Hepatocyte (in vitro differentiated cells): ENCODE measurements around the gene RTP3. TPM values are rescaled to one million over a fixed set of nuclear protein-coding genes. Genes with fewer than 3 reads are reported as not detected.

Experiments used
- DNase-seq: peaks from one replicate; pipeline ENCODE4 v3.0.0-alpha.2; 2016; ENCODE audit warnings: low spot score
- H2AFZ ChIP-seq: fragments of 200-600 bp; sonication (generic); 2 replicates; pipeline ENCODE4 v1.6.0; 2016; ENCODE audit warnings: antibody characterized with exemption, mild to moderate bottlenecking
- H3K27ac ChIP-seq: fragments of 200-600 bp; sonication (generic); 2 replicates; pipeline ENCODE4 v1.5.1; 2016; ENCODE audit warnings: mild to moderate bottlenecking
- H3K27me3 ChIP-seq: fragments of 200-600 bp; sonication (generic); 2 replicates; pipeline ENCODE4 v1.6.1; 2016
- H3K36me3 ChIP-seq: fragments of 200-600 bp; sonication (generic); replicated peaks from 2 replicates; pipeline ENCODE4 v1.5.1; 2016; ENCODE audit warnings: low read depth; ENCODE audit not compliant: insufficient read depth
- H3K4me1 ChIP-seq: fragments of 200-600 bp; sonication (generic); 2 replicates; pipeline ENCODE4 v1.5.1; 2016; ENCODE audit warnings: mild to moderate bottlenecking, moderate library complexity; ENCODE audit not compliant: insufficient read depth
- H3K4me2 ChIP-seq: fragments of 200-600 bp; sonication (generic); 2 replicates; pipeline ENCODE4 v1.6.0; 2016
- H3K4me3 ChIP-seq: fragments of 200-600 bp; sonication (generic); 2 replicates; pipeline ENCODE4 v1.5.1; 2016; ENCODE audit warnings: mild to moderate bottlenecking
- H3K79me2 ChIP-seq: fragments of 200-600 bp; sonication (generic); 2 replicates; pipeline ENCODE4 v1.6.0; 2017; ENCODE audit warnings: mild to moderate bottlenecking
- H3K9me2 ChIP-seq: fragments of 200-600 bp; sonication (generic); replicated peaks from 2 replicates; pipeline ENCODE4 v1.6.0; 2017; ENCODE audit warnings: mild to moderate bottlenecking; ENCODE audit not compliant: insufficient read depth
- H3K9me3 ChIP-seq: fragments of 200-600 bp; sonication (generic); 2 replicates; pipeline ENCODE4 v1.5.1; 2016; ENCODE audit warnings: low read depth, mild to moderate bottlenecking
- H4K20me1 ChIP-seq: fragments of 200-600 bp; sonication (generic); 2 replicates; pipeline ENCODE4 v1.6.0; 2016; ENCODE audit warnings: mild to moderate bottlenecking; ENCODE audit not compliant: insufficient read depth, poor library complexity, severe bottlenecking
- EZH2 ChIP-seq: fragments of 200-600 bp; sonication (generic); IDR thresholded peaks from 2 replicates; pipeline ENCODE4 v1.6.1; 2016; ENCODE audit warnings: antibody characterized with exemption, mild to moderate bottlenecking, borderline replicate concordance
- EZH2phosphoT487 ChIP-seq: fragments of 200-600 bp; sonication (generic); IDR thresholded peaks from one replicate; pipeline ENCODE4 v1.6.1; 2018; ENCODE audit warnings: antibody characterized with exemption, mild to moderate bottlenecking, low read depth, moderate library complexity; ENCODE audit not compliant: unreplicated experiment, severe bottlenecking
- WGBS: methylation state at CpG from one replicate; pipeline ENCODE4 v1.1.6; 2016; ENCODE audit warnings: low lambda C conversion rate; ENCODE audit errors: missing lambda C conversion rate; 5-methylcytosine and 5-hydroxymethylcytosine counted together
- polyA plus RNA-seq: library from polyadenylated mRNA; unstranded; fragments of >200 nt; fragmentation: Nextera tagmentation; extraction: Ambion mirVana; gene quantifications from 2 replicates; pipeline ENCODE4 v1.2.1, GENCODE V29; 2016
- total RNA-seq: library from RNA; depleted of rRNA; stranded (reverse); fragments of >200 nt; gene quantifications from 2 replicates; pipeline ENCODE4 v1.2.3, GENCODE V29; 2014
- TF ChIP-seq, protein P1 (sequence below): fragments of 200-600 bp; sonication (generic); IDR thresholded peaks from 2 replicates; pipeline ENCODE4 v1.5.1; 2016; ENCODE audit warnings: antibody characterized with exemption, mild to moderate bottlenecking; ENCODE audit not compliant: poor library complexity

RTP3 gene
- total and polyA plus RNA-seq, 2 experiments from 2014 or later = 1.8 to 2.0 TPM

- Histone ChIP-seq H3K4me1 (no peaks in the 10 kb centered on the region), H3K27me3 (peaks cover 6% of the 10 kb centered on the region), H3K4me3 (no peak overlapping the region), H3K79me2 (no peaks in the 10 kb centered on the region), H3K4me2 (no peak overlapping the region), H3K36me3 (no peaks in the 10 kb centered on the region), H2AFZ (no peak overlapping the region), H3K9me2 (no peaks in the 10 kb centered on the region), H4K20me1 (no peaks in the 10 kb centered on the region), H3K27ac (no peak overlapping the region), H3K9me3 (no peaks in the 10 kb centered on the region)
- 66% methylated on average over 3 of the region's 3 CpGs for WGBS
- no peak for TF ChIP-seq EZH2
- TF ChIP-seq, protein P1, sequence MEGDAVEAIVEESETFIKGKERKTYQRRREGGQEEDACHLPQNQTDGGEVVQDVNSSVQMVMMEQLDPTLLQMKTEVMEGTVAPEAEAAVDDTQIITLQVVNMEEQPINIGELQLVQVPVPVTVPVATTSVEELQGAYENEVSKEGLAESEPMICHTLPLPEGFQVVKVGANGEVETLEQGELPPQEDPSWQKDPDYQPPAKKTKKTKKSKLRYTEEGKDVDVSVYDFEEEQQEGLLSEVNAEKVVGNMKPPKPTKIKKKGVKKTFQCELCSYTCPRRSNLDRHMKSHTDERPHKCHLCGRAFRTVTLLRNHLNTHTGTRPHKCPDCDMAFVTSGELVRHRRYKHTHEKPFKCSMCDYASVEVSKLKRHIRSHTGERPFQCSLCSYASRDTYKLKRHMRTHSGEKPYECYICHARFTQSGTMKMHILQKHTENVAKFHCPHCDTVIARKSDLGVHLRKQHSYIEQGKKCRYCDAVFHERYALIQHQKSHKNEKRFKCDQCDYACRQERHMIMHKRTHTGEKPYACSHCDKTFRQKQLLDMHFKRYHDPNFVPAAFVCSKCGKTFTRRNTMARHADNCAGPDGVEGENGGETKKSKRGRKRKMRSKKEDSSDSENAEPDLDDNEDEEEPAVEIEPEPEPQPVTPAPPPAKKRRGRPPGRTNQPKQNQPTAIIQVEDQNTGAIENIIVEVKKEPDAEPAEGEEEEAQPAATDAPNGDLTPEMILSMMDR = no peak
- no peak for TF ChIP-seq EZH2phosphoT487
- no peak for DNase-seq
Measured at GRCh38 chr3:46462111-46462510, 35.7 kb upstream of the RTP3 start.

DNA sequence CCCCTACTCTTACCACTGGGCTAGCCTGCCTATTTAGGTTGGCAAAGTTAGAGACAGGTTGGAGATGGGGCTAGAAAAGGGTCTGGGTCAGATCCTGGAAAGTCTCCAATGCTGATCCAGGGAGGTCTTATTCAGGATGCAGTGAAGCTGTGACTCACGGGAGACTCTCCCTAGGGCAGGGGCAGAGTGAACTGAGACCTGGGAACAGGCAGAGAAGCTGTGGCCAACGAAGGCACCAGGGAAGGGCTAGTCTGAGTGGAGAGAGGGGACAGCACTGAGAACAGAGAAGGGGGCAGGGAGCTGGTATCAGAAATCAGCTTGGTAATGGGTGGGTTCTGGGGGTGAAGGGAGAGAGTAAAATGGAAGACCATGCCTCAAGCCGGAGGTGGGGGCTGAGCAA, 35.3 kb upstream of the RTP3 start:
- DNase-seq = no peak
- Histone ChIP-seq H3K9me3 (no peaks in the 10 kb centered on the region), H3K27ac (no peak overlapping the region), H3K4me1 (no peaks in the 10 kb centered on the region), H3K4me3 (no peak overlapping the region), H3K79me2 (no peaks in the 10 kb centered on the region), H2AFZ (no peak overlapping the region), H3K27me3 (peaks cover 6% of the 10 kb centered on the region), H3K4me2 (no peak overlapping the region), H4K20me1 (no peaks in the 10 kb centered on the region), H3K9me2 (no peaks in the 10 kb centered on the region), H3K36me3 (no peaks in the 10 kb centered on the region)
- WGBS = 72% methylated on average over 3 of the region's 3 CpGs
- TF ChIP-seq EZH2phosphoT487 = no peak
- TF ChIP-seq EZH2 = no peak
- TF ChIP-seq, protein P1 = no peak

- Histone ChIP-seq H3K4me3 (no peak overlapping the region), H3K36me3 (no peaks in the 10 kb centered on the region), H3K27me3 (peaks cover 6% of the 10 kb centered on the region), H3K9me2 (no peaks in the 10 kb centered on the region), H3K79me2 (no peaks in the 10 kb centered on the region), H3K4me1 (no peaks in the 10 kb centered on the region), H2AFZ (no peak overlapping the region), H3K27ac (no peak overlapping the region), H4K20me1 (no peaks in the 10 kb centered on the region), H3K9me3 (no peaks in the 10 kb centered on the region), H3K4me2 (no peak overlapping the region)
- TF ChIP-seq EZH2 (no peak), EZH2phosphoT487 (no peak)
- TF ChIP-seq, protein P1 = no peak
- DNase-seq = no peak
- WGBS = 86% methylated on average over 6 of the region's 6 CpGs
Measured at GRCh38 chr3:46463120-46463867, 34.5 kb upstream of the RTP3 start.
